ENCODE results near the gene CHST10. TPM values are rescaled to one million over a fixed set of nuclear protein-coding genes. Genes with fewer than 3 reads are reported as not detected.

CHST10 gene
- total RNA-seq, 2 experiments from 2014 or later = 8.5 to 14.8 TPM

- CTCF ChIA-PET = no interaction called here
- Mint-ChIP-seq H3K4me3 (no peak overlapping the region), H3K36me3 (peaks cover 9% of the 10 kb centered on the region), H3K9me3 (ENCODE audit: low read depth) (no peaks in the 10 kb centered on the region), H3K27ac (no peak overlapping the region), H3K27me3 (no peaks in the 10 kb centered on the region), H3K4me1 (no peaks in the 10 kb centered on the region)
- ATAC-seq (no peak), DNase-seq (no peak)
Measured at GRCh38 chr2:100409975-100410647, 7.4 kb downstream of the CHST10 start.

- DNase-seq = no peak
- H3K9me3 Mint-ChIP-seq (ENCODE audit: low read depth) = no peaks in the 10 kb centered on the region
- H3K27ac Mint-ChIP-seq = no peak overlapping the region
- H3K4me3 Mint-ChIP-seq = no peak overlapping the region
- CTCF ChIA-PET = no interaction called here
- ATAC-seq = no peak
- no peaks in the 10 kb centered on the region for H3K27me3 Mint-ChIP-seq
- H3K36me3 Mint-ChIP-seq = peaks cover 9% of the 10 kb centered on the region
- no peaks in the 10 kb centered on the region for H3K4me1 Mint-ChIP-seq
Measured at GRCh38 chr2:100409461-100409860, 8.0 kb downstream of the CHST10 start.

- Mint-ChIP-seq H3K27ac (no peak overlapping the region), H3K9me3 (ENCODE audit: low read depth) (no peaks in the 10 kb centered on the region), H3K4me1 (no peaks in the 10 kb centered on the region), H3K27me3 (no peaks in the 10 kb centered on the region), H3K36me3 (peaks cover 9% of the 10 kb centered on the region), H3K4me3 (no peak overlapping the region)
- CTCF ChIA-PET = interaction anchor here (1.1 kb wide), 1 partner anchor 8 kb away, joined by 3 read pairs; the partner anchor contains the start of gene CHST10
- DNase-seq (no peak), ATAC-seq (no peak)
Measured at GRCh38 chr2:100408941-100409340, 8.5 kb downstream of the CHST10 start.

GRCh38 chr2:100408104-100408503 is 9.4 kb downstream of the CHST10 start:
- no peak overlapping the region for H3K27ac Mint-ChIP-seq
- peaks cover 9% of the 10 kb centered on the region for H3K36me3 Mint-ChIP-seq
- H3K4me1 Mint-ChIP-seq = no peaks in the 10 kb centered on the region
- no peaks in the 10 kb centered on the region for H3K27me3 Mint-ChIP-seq
- H3K9me3 Mint-ChIP-seq (ENCODE audit: low read depth) = no peaks in the 10 kb centered on the region
- H3K4me3 Mint-ChIP-seq = no peak overlapping the region
- ATAC-seq (no peak), DNase-seq (no peak)
- CTCF ChIA-PET = interaction anchor here (1.1 kb wide), 1 partner anchor 9 kb away, joined by 3 read pairs; the partner anchor contains the start of gene CHST10

GRCh38 chr2:100407563-100407962 is 9.9 kb downstream of the CHST10 start:
- no peak overlapping the region for H3K27ac Mint-ChIP-seq
- no peaks in the 10 kb centered on the region for H3K9me3 Mint-ChIP-seq (ENCODE audit: low read depth)
- no peaks in the 10 kb centered on the region for H3K4me1 Mint-ChIP-seq
- DNase-seq = no peak
- CTCF ChIA-PET = no interaction called here
- ATAC-seq = no peak
- H3K4me3 Mint-ChIP-seq = no peak overlapping the region
- no peaks in the 10 kb centered on the region for H3K27me3 Mint-ChIP-seq
- H3K36me3 Mint-ChIP-seq = peaks cover 9% of the 10 kb centered on the region

- CTCF ChIA-PET = no interaction called here
- ATAC-seq (no peak), DNase-seq (no peak)
- Mint-ChIP-seq H3K4me1 (no peaks in the 10 kb centered on the region), H3K4me3 (no peak overlapping the region), H3K27me3 (no peaks in the 10 kb centered on the region), H3K36me3 (peaks cover 9% of the 10 kb centered on the region), H3K9me3 (ENCODE audit: low read depth) (no peaks in the 10 kb centered on the region), H3K27ac (no peak overlapping the region)
Measured at GRCh38 chr2:100407073-100407472, 10.4 kb downstream of the CHST10 start.

- ATAC-seq (no peak), DNase-seq (no peak)
- Mint-ChIP-seq H3K9me3 (ENCODE audit: low read depth) (no peaks in the 10 kb centered on the region), H3K27ac (no peak overlapping the region), H3K4me1 (no peaks in the 10 kb centered on the region), H3K4me3 (no peak overlapping the region), H3K36me3 (peaks cover 11% of the 10 kb centered on the region), H3K27me3 (no peaks in the 10 kb centered on the region)
- CTCF ChIA-PET = no interaction called here
Measured at GRCh38 chr2:100406120-100406508, 11.4 kb downstream of the CHST10 start.

- Mint-ChIP-seq H3K4me3 (no peak overlapping the region), H3K4me1 (no peaks in the 10 kb centered on the region), H3K27ac (no peak overlapping the region), H3K9me3 (ENCODE audit: low read depth) (no peaks in the 10 kb centered on the region), H3K27me3 (no peaks in the 10 kb centered on the region), H3K36me3 (peaks cover 11% of the 10 kb centered on the region)
- ATAC-seq (no peak), DNase-seq (no peak)
- CTCF ChIA-PET = no interaction called here
Measured at GRCh38 chr2:100405403-100406119, 11.9 kb downstream of the CHST10 start.

- Mint-ChIP-seq H3K36me3 (peaks cover 11% of the 10 kb centered on the region), H3K4me1 (no peaks in the 10 kb centered on the region), H3K27me3 (no peaks in the 10 kb centered on the region), H3K9me3 (ENCODE audit: low read depth) (no peaks in the 10 kb centered on the region), H3K4me3 (no peak overlapping the region), H3K27ac (peak overlapping the region; percentile 20)
- ATAC-seq = no peak
- DNase-seq = no peak
- CTCF ChIA-PET = no interaction called here
Measured at GRCh38 chr2:100404411-100404810, 13.1 kb downstream of the CHST10 start.

- DNase-seq (no peak), ATAC-seq (no peak)
- Mint-ChIP-seq H3K27me3 (no peaks in the 10 kb centered on the region), H3K4me1 (no peaks in the 10 kb centered on the region), H3K9me3 (ENCODE audit: low read depth) (no peaks in the 10 kb centered on the region), H3K36me3 (peaks cover 11% of the 10 kb centered on the region), H3K4me3 (no peak overlapping the region), H3K27ac (no peak overlapping the region)
- CTCF ChIA-PET = no interaction called here
Measured at GRCh38 chr2:100403722-100404121, 13.7 kb downstream of the CHST10 start.

GRCh38 chr2:100401268-100401667 is 16.2 kb downstream of the CHST10 start:
- DNase-seq (no peak), ATAC-seq (no peak)
- H3K27ac Mint-ChIP-seq = no peak overlapping the region
- CTCF ChIA-PET = no interaction called here
- H3K4me1 Mint-ChIP-seq = no peaks in the 10 kb centered on the region
- H3K27me3 Mint-ChIP-seq = no peaks in the 10 kb centered on the region
- H3K9me3 Mint-ChIP-seq (ENCODE audit: low read depth) = no peaks in the 10 kb centered on the region
- H3K36me3 Mint-ChIP-seq = peaks cover 5% of the 10 kb centered on the region
- no peak overlapping the region for H3K4me3 Mint-ChIP-seq

- Mint-ChIP-seq H3K4me1 (no peaks in the 10 kb centered on the region), H3K4me3 (no peak overlapping the region), H3K36me3 (peaks cover 3% of the 10 kb centered on the region), H3K9me3 (ENCODE audit: low read depth) (no peaks in the 10 kb centered on the region), H3K27ac (no peak overlapping the region), H3K27me3 (no peaks in the 10 kb centered on the region)
- CTCF ChIA-PET = no interaction called here
- no peak for DNase-seq
- ATAC-seq = no peak
Measured at GRCh38 chr2:100399714-100400113, 17.8 kb downstream of the CHST10 start.

GRCh38 chr2:100397976-100398375 is 19.5 kb downstream of the CHST10 start:
- H3K36me3 Mint-ChIP-seq = peaks cover 3% of the 10 kb centered on the region
- H3K27me3 Mint-ChIP-seq = no peaks in the 10 kb centered on the region
- H3K4me3 Mint-ChIP-seq = no peak overlapping the region
- no peak overlapping the region for H3K27ac Mint-ChIP-seq
- no peaks in the 10 kb centered on the region for H3K9me3 Mint-ChIP-seq (ENCODE audit: low read depth)
- ATAC-seq = no peak
- CTCF ChIA-PET = no interaction called here
- no peak for DNase-seq
- no peaks in the 10 kb centered on the region for H3K4me1 Mint-ChIP-seq

- CTCF ChIA-PET = no interaction called here
- ATAC-seq (no peak), DNase-seq (no peak)
- Mint-ChIP-seq H3K4me3 (no peak overlapping the region), H3K27me3 (no peaks in the 10 kb centered on the region), H3K27ac (no peak overlapping the region), H3K4me1 (no peaks in the 10 kb centered on the region), H3K9me3 (ENCODE audit: low read depth) (no peaks in the 10 kb centered on the region), H3K36me3 (peaks cover 3% of the 10 kb centered on the region)
Measured at GRCh38 chr2:100397118-100397860, 20.2 kb downstream of the CHST10 start.
